Activated CD4-positive, alpha-beta memory T cell treated with anti-CD3 and anti-CD28 coated beads, Interleukin-2, amount 10 ng/mL, durations not matched to agents 7 days and 5 days (primary cell): Measurements from ENCODE around the gene PHTF1. TPM values are rescaled to one million over a fixed set of nuclear protein-coding genes. Genes with fewer than 3 reads are reported as not detected.

ENCODE experiments used
- CTCF ChIA-PET: fragments of 350-600 bp; sonication (Branson Sonifier 250); formaldehyde crosslinking; loops from one replicate; lab custom pipeline; 2021; ENCODE audit warnings: antibody characterized with exemption, inconsistent platforms; lab: Charles Lee
- POLR2A ChIA-PET: fragments of 350-600 bp; sonication (Branson Sonifier 250); formaldehyde crosslinking; loops from one replicate; lab custom pipeline; 2021; ENCODE audit warnings: antibody characterized with exemption; lab: Charles Lee
- DNase-seq: peaks from one replicate; pipeline ENCODE4 v3.0.0-alpha.2; 2020
- H3K27ac Mint-ChIP-seq: one replicate; pipeline ENCODE4 v1.8.0; 2021; ENCODE audit warnings: mild to moderate bottlenecking, mixed read lengths
- H3K27me3 Mint-ChIP-seq: one replicate; pipeline ENCODE4 v1.8.0; 2021; ENCODE audit warnings: mixed read lengths
- H3K36me3 Mint-ChIP-seq: one replicate; pipeline ENCODE4 v1.8.0; 2021; ENCODE audit warnings: low read depth, mixed read lengths
- H3K4me1 Mint-ChIP-seq: one replicate; pipeline ENCODE4 v1.8.0; 2021; ENCODE audit warnings: mixed read lengths
- H3K4me3 Mint-ChIP-seq: one replicate; pipeline ENCODE4 v1.8.0; 2021; ENCODE audit warnings: mild to moderate bottlenecking, mixed read lengths
- H3K9me3 Mint-ChIP-seq: one replicate; pipeline ENCODE4 v1.8.0; 2021; ENCODE audit warnings: mixed read lengths
- total RNA-seq, 2 experiments: library from RNA; stranded (reverse); gene quantifications; one replicate each; pipeline ENCODE4 v1.2.3, GENCODE V29; 2021

The PHTF1 gene
- total RNA-seq, 2 experiments from 2014 or later = 22.1 to 23.0 TPM

GRCh38 chr1:113692824-113693431 lies 66.4 kb downstream of the PHTF1 start:
- Mint-ChIP-seq H3K27me3 (no peaks in the 10 kb centered on the region), H3K9me3 (peaks cover 26% of the 10 kb centered on the region), H3K36me3 (peaks cover 58% of the 10 kb centered on the region), H3K27ac (no peak overlapping the region), H3K4me1 (no peaks in the 10 kb centered on the region), H3K4me3 (no peak overlapping the region)
- DNase-seq = no peak
- POLR2A ChIA-PET = no interaction called here
- CTCF ChIA-PET = no interaction called here

- ChIA-PET CTCF (no interaction called here), POLR2A (no interaction called here)
- Mint-ChIP-seq H3K4me3 (no peak overlapping the region), H3K27ac (no peak overlapping the region), H3K36me3 (peaks cover 52% of the 10 kb centered on the region), H3K27me3 (no peaks in the 10 kb centered on the region), H3K4me1 (no peaks in the 10 kb centered on the region), H3K9me3 (peaks cover 26% of the 10 kb centered on the region)
- no peak for DNase-seq
Measured at GRCh38 chr1:113692342-113692741, 66.9 kb downstream of the PHTF1 start.

DNA sequence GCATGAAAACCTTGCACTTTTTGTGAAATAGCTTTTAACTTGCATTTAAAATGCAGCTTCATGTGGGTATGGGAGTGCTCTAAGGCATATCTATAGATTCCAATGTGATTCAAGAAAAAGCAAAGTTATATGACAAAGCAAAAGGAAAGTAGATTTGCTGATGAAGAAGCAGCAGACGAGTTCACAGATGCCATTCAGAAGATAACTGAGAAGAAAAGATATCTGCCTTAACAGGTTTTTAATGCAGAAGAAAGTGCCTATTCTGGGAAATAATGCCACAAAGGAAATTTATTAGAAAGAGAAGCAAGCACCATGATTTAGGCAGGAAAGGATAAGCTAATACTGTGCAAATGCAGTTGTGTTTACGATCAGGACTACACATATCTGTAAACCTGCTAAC lies 68.1 kb downstream of the PHTF1 start:
- ChIA-PET POLR2A (no interaction called here), CTCF (interaction anchor here (2.1 kb wide), 1 partner anchor 8 kb away, joined by 4 read pairs; no protein-coding TSS in a partner anchor)
- Mint-ChIP-seq H3K4me1 (no peaks in the 10 kb centered on the region), H3K4me3 (no peak overlapping the region), H3K9me3 (peaks cover 22% of the 10 kb centered on the region), H3K27ac (no peak overlapping the region), H3K27me3 (no peaks in the 10 kb centered on the region), H3K36me3 (peaks cover 45% of the 10 kb centered on the region)
- no peak for DNase-seq

GRCh38 chr1:113686891-113687618 lies 72.2 kb downstream of the PHTF1 start:
- H3K4me1 Mint-ChIP-seq = peaks cover 9% of the 10 kb centered on the region
- no peak overlapping the region for H3K4me3 Mint-ChIP-seq
- DNase-seq = no peak
- H3K27me3 Mint-ChIP-seq = no peaks in the 10 kb centered on the region
- POLR2A ChIA-PET = no interaction called here
- CTCF ChIA-PET = no interaction called here
- no peaks in the 10 kb centered on the region for H3K9me3 Mint-ChIP-seq
- peaks cover 20% of the 10 kb centered on the region for H3K36me3 Mint-ChIP-seq
- H3K27ac Mint-ChIP-seq = no peak overlapping the region

DNA sequence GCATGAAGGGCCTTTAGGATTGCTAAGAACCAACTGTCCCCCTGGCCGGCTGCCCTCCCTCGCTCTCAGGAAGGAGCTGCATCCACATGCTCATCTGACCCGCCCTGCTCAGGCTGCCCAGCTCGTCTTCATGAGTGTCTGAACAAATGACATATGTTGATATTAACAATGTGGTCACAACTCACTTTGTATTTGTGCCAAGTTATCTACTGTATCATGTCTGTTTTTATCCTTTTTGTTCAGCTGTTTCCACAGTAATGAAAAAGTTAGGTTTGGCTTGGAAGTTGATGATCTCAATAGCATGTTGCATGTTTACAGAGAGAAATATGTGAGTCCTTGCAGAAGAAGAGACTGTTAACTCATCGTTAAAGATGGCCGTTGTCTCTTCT lies 75.1 kb downstream of the PHTF1 start:
- H3K27me3 Mint-ChIP-seq = no peaks in the 10 kb centered on the region
- no peak for DNase-seq
- no peaks in the 10 kb centered on the region for H3K9me3 Mint-ChIP-seq
- H3K4me3 Mint-ChIP-seq = no peak overlapping the region
- peaks cover 18% of the 10 kb centered on the region for H3K4me1 Mint-ChIP-seq
- POLR2A ChIA-PET = no interaction called here
- peaks cover 13% of the 10 kb centered on the region for H3K36me3 Mint-ChIP-seq
- H3K27ac Mint-ChIP-seq = no peak overlapping the region
- CTCF ChIA-PET = interaction anchor here (1.1 kb wide), 1 partner anchor 543 kb away, joined by 3 read pairs; no protein-coding TSS in a partner anchor

DNA sequence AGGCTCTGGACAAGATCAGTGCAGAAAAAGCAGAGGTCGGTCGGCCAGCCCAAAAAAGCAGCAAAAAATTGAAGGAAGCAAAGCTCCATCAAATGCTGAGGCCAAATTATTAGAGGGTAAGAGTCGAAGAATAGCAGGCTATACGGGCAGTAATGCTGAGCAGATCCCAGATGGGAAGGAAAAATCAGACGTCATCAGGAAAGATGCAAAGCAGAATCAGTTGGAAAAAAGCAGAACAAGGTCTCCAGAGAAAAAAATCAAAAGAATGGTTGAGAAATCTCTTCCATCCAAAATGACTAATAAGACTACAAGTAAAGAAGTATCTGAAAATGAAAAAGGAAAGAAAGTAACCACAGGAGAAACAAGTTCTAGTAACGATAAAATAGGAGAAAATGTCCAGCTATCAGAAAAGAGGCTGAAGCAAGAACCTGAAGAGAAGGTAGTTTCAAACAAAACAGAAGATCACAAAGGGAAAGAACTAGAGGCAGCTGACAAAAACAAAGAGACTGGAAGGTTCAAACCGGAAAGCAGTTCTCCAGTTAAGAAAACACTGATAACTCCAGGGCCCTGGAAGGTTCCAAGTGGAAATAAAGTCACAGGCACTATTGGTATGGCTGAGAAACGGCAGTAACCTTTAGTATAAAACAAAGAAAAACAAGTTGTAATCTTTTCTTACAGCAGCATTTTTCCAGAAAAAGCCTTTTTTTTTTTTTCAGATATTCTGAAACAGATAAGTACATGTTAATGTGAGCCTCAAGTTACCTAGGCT lies 75.7 kb downstream of the PHTF1 start:
- POLR2A ChIA-PET = no interaction called here
- H3K36me3 Mint-ChIP-seq = peaks cover 13% of the 10 kb centered on the region
- CTCF ChIA-PET = interaction anchor here (1.1 kb wide), 1 partner anchor 543 kb away, joined by 3 read pairs; no protein-coding TSS in a partner anchor
- no peak overlapping the region for H3K4me3 Mint-ChIP-seq
- peaks cover 18% of the 10 kb centered on the region for H3K4me1 Mint-ChIP-seq
- no peaks in the 10 kb centered on the region for H3K27me3 Mint-ChIP-seq
- no peak for DNase-seq
- no peaks in the 10 kb centered on the region for H3K9me3 Mint-ChIP-seq
- no peak overlapping the region for H3K27ac Mint-ChIP-seq

GRCh38 chr1:113681596-113682337 lies 77.5 kb downstream of the PHTF1 start:
- peaks cover 13% of the 10 kb centered on the region for H3K36me3 Mint-ChIP-seq
- POLR2A ChIA-PET = no interaction called here
- no peaks in the 10 kb centered on the region for H3K9me3 Mint-ChIP-seq
- H3K4me3 Mint-ChIP-seq = no peak overlapping the region
- H3K27ac Mint-ChIP-seq = no peak overlapping the region
- CTCF ChIA-PET = interaction anchor here (0.6 to 0.9 kb wide), 2 partner anchors 178 to 609 kb away, joined by 3 to 5 read pairs; partner anchors contain the start of gene LRIG2
- no peak for DNase-seq
- H3K4me1 Mint-ChIP-seq = peaks cover 18% of the 10 kb centered on the region
- H3K27me3 Mint-ChIP-seq = no peaks in the 10 kb centered on the region

DNA sequence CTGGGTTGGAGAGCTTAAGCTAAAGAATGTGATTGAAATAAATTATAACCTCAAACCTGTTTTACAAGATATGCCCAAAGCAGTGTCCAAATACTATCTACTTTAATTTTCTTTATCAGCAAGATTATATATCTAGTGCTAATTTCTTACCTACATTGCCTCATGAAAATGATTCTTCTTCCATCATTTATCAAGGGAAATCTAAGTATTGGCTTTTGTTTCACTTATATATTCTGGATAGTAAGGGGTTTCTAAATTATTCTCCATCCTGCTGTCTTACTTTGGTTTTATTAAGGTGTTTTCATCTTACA lies 81.2 kb downstream of the PHTF1 start:
- no peak overlapping the region for H3K4me3 Mint-ChIP-seq
- H3K27ac Mint-ChIP-seq = no peak overlapping the region
- ChIA-PET CTCF (interaction anchor here (1.0 to 1.4 kb wide), 3 partner anchors 22 to 605 kb away, joined by 3 to 7 read pairs (median 3); partner anchors contain the start of gene LRIG2), POLR2A (interaction anchor here (0.7 kb wide), 1 partner anchor 546 kb away, joined by 3 read pairs; no protein-coding TSS in a partner anchor)
- H3K9me3 Mint-ChIP-seq = no peaks in the 10 kb centered on the region
- no peak for DNase-seq
- H3K4me1 Mint-ChIP-seq = peaks cover 24% of the 10 kb centered on the region
- no peaks in the 10 kb centered on the region for H3K27me3 Mint-ChIP-seq
- H3K36me3 Mint-ChIP-seq = peaks cover 8% of the 10 kb centered on the region

DNA sequence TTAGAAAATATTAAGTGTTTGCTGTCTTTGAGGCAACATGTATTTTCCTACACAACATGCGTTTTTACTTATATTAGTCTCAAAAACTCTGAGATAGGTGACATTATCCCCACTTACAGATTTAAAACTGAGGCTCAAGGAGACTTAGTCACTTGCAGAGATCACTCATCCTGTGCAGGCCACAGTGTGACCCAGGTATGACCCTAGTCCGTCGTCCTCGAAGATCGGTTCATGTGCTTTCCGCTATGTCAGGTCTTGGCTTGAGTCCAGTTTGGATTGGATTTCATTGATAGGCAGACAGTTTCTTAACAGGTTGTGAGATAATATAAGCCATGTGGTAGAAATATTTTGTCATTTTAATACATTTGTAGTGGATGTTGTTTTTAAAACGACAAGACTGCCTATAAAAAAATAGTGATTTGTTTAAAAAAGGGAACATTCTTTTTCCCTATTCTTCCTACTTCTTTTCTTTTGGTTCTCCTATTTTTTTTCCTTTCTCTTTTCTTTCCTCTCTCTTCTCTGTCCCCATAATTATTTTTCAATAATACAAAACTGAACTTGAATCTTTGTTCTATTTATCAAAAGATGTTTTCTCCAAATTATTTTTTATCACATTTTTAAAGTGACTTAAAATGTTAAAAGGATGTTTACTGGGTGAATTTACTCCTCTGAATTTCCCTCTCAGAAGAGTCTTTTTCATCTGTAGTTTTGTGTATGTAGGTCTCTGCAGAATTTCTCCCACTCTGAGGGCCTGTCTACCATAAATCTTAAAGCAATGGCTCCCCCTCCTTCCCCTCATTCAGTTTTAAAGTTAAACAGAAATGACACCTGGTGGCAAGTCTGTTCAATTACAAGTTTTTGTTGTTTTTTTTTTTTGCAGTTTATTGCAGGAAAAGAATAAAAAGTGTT lies 81.8 kb downstream of the PHTF1 start:
- no peak for DNase-seq
- Mint-ChIP-seq H3K9me3 (no peaks in the 10 kb centered on the region), H3K4me1 (peaks cover 21% of the 10 kb centered on the region), H3K4me3 (no peak overlapping the region), H3K27ac (no peak overlapping the region), H3K36me3 (peaks cover 4% of the 10 kb centered on the region), H3K27me3 (no peaks in the 10 kb centered on the region)
- ChIA-PET POLR2A (interaction anchor here (0.7 kb wide), 1 partner anchor 545 kb away, joined by 3 read pairs; no protein-coding TSS in a partner anchor), CTCF (interaction anchor here (1.0 to 1.6 kb wide), 6 partner anchors 23 to 605 kb away, joined by 3 to 7 read pairs (median 4); partner anchors contain the start of gene LRIG2)

GRCh38 chr1:113676524-113676923 lies 82.8 kb downstream of the PHTF1 start:
- Mint-ChIP-seq H3K27me3 (no peaks in the 10 kb centered on the region), H3K27ac (no peak overlapping the region), H3K4me1 (peaks cover 19% of the 10 kb centered on the region), H3K4me3 (no peak overlapping the region), H3K9me3 (no peaks in the 10 kb centered on the region), H3K36me3 (peaks cover 4% of the 10 kb centered on the region)
- DNase-seq = no peak
- CTCF ChIA-PET = interaction anchor here (0.6 to 1.6 kb wide), 5 partner anchors 183 to 604 kb away, joined by 3 to 7 read pairs (median 5); partner anchors contain the start of gene LRIG2
- POLR2A ChIA-PET = no interaction called here

DNA sequence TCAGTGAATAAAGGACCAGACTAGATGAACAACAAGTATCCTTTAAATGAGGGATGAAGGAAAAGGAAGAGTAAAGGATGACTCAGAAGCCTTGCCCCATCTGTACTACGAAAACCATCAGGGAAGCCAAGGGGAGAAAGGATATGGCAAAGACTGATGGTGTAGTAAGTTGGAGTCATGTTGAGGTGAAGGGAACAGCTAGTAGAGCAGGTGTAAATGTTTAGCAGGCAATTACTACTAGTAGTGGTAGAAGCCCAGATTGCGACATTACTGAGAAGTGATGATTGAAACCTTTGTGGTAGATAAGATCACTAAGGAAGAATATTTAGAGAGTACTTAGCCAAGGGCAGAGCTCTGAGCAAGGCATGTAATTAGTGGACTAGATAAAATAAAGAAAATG lies 84.0 kb downstream of the PHTF1 start:
- Mint-ChIP-seq H3K4me3 (no peak overlapping the region), H3K27ac (no peak overlapping the region), H3K27me3 (no peaks in the 10 kb centered on the region), H3K36me3 (no peaks in the 10 kb centered on the region), H3K4me1 (peaks cover 14% of the 10 kb centered on the region), H3K9me3 (no peaks in the 10 kb centered on the region)
- CTCF ChIA-PET = interaction anchor here (1.3 kb wide), 1 partner anchor 957 kb away, joined by 3 read pairs; a partner anchor contains a TSS
- DNase-seq = no peak
- POLR2A ChIA-PET = no interaction called here
